ENCODE data around the gene RANBP9. TPM values are rescaled to one million over a fixed set of nuclear protein-coding genes. Genes with fewer than 3 reads are reported as not detected.

RANBP9 gene
- total and polyA plus RNA-seq, 2 of the 13 experiments (the other 11 are each of a cell fraction or from before 2014, with no cell fraction given) = 26.6 to 30.6 TPM

DNA sequence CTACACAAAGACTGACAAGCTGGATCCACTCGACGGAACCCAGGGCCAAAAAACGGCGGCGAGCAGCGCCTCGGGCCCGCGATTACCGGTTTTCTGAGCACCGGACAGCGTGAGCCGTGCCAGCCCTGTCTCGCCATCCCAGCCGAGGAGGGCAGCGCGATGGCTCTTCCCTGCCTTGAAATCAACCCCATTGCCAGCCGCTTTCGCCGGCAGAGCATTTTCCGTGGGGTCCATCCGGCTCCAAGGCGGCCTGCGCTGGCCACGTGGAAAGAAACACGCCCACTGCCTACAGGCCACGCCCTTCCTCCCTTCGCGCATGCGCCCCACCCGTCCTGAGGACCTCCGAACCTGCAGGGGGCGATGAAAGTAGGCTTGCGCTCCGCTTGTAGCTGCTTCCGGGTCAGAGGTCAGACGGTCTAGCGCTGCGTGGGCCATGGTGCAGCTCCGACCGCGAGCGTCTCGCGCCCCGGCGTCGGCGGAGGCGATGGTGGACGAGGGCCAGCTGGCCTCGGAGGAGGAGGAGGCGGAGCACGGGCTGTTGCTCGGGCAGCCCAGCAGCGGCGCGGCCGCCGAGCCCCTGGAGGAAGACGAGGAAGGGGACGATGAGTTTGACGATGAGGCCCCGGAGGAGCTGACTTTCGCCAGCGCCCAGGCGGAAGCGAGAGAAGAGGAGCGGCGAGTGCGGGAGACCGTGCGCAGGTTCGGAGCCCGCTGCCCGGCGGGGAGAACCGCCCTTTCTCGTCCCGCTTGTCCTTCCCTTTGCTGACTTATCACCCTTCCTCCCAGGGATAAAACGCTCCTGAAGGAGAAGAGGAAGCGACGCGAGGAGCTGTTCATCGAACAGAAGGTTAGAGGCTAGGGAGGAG is 96.5 kb downstream of the RANBP9 start, which contains the start of gene NOL7 (continued):
- peak; percentile 99 for TF ChIP-seq SAFB2 (CRISPR knock-in tag; IDR thresholded peaks at IDR 0.05; ENCODE audit: borderline replicate concordance, low read depth)
- TF ChIP-seq, protein P1, sequence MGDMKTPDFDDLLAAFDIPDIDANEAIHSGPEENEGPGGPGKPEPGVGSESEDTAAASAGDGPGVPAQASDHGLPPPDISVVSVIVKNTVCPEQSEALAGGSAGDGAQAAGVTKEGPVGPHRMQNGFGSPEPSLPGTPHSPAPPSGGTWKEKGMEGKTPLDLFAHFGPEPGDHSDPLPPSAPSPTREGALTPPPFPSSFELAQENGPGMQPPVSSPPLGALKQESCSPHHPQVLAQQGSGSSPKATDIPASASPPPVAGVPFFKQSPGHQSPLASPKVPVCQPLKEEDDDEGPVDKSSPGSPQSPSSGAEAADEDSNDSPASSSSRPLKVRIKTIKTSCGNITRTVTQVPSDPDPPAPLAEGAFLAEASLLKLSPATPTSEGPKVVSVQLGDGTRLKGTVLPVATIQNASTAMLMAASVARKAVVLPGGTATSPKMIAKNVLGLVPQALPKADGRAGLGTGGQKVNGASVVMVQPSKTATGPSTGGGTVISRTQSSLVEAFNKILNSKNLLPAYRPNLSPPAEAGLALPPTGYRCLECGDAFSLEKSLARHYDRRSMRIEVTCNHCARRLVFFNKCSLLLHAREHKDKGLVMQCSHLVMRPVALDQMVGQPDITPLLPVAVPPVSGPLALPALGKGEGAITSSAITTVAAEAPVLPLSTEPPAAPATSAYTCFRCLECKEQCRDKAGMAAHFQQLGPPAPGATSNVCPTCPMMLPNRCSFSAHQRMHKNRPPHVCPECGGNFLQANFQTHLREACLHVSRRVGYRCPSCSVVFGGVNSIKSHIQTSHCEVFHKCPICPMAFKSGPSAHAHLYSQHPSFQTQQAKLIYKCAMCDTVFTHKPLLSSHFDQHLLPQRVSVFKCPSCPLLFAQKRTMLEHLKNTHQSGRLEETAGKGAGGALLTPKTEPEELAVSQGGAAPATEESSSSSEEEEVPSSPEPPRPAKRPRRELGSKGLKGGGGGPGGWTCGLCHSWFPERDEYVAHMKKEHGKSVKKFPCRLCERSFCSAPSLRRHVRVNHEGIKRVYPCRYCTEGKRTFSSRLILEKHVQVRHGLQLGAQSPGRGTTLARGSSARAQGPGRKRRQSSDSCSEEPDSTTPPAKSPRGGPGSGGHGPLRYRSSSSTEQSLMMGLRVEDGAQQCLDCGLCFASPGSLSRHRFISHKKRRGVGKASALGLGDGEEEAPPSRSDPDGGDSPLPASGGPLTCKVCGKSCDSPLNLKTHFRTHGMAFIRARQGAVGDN (CRISPR knock-in tag; IDR thresholded peaks at IDR 0.05) = peak; percentile 99
- TF ChIP-seq, protein P2, sequence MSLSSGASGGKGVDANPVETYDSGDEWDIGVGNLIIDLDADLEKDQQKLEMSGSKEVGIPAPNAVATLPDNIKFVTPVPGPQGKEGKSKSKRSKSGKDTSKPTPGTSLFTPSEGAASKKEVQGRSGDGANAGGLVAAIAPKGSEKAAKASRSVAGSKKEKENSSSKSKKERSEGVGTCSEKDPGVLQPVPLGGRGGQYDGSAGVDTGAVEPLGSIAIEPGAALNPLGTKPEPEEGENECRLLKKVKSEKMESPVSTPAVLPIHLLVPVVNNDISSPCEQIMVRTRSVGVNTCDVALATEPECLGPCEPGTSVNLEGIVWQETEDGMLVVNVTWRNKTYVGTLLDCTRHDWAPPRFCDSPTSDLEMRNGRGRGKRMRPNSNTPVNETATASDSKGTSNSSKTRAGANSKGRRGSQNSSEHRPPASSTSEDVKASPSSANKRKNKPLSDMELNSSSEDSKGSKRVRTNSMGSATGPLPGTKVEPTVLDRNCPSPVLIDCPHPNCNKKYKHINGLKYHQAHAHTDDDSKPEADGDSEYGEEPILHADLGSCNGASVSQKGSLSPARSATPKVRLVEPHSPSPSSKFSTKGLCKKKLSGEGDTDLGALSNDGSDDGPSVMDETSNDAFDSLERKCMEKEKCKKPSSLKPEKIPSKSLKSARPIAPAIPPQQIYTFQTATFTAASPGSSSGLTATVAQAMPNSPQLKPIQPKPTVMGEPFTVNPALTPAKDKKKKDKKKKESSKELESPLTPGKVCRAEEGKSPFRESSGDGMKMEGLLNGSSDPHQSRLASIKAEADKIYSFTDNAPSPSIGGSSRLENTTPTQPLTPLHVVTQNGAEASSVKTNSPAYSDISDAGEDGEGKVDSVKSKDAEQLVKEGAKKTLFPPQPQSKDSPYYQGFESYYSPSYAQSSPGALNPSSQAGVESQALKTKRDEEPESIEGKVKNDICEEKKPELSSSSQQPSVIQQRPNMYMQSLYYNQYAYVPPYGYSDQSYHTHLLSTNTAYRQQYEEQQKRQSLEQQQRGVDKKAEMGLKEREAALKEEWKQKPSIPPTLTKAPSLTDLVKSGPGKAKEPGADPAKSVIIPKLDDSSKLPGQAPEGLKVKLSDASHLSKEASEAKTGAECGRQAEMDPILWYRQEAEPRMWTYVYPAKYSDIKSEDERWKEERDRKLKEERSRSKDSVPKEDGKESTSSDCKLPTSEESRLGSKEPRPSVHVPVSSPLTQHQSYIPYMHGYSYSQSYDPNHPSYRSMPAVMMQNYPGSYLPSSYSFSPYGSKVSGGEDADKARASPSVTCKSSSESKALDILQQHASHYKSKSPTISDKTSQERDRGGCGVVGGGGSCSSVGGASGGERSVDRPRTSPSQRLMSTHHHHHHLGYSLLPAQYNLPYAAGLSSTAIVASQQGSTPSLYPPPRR (CRISPR knock-in tag; IDR thresholded peaks at IDR 0.05; ENCODE audit: borderline replicate concordance) = peak; percentile 84
- TF ChIP-seq, protein P3, sequence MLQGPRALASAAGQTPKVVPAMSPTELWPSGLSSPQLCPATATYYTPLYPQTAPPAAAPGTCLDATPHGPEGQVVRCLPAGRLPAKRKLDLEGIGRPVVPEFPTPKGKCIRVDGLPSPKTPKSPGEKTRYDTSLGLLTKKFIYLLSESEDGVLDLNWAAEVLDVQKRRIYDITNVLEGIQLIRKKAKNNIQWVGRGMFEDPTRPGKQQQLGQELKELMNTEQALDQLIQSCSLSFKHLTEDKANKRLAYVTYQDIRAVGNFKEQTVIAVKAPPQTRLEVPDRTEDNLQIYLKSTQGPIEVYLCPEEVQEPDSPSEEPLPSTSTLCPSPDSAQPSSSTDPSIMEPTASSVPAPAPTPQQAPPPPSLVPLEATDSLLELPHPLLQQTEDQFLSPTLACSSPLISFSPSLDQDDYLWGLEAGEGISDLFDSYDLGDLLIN (CRISPR knock-in tag; IDR thresholded peaks at IDR 0.05; ENCODE audit: borderline replicate concordance) = peak; percentile 48; the same call in 1 of the 2 replicates
- TF ChIP-seq, protein P4, sequence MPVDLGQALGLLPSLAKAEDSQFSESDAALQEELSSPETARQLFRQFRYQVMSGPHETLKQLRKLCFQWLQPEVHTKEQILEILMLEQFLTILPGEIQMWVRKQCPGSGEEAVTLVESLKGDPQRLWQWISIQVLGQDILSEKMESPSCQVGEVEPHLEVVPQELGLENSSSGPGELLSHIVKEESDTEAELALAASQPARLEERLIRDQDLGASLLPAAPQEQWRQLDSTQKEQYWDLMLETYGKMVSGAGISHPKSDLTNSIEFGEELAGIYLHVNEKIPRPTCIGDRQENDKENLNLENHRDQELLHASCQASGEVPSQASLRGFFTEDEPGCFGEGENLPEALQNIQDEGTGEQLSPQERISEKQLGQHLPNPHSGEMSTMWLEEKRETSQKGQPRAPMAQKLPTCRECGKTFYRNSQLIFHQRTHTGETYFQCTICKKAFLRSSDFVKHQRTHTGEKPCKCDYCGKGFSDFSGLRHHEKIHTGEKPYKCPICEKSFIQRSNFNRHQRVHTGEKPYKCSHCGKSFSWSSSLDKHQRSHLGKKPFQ (CRISPR knock-in tag; IDR thresholded peaks at IDR 0.05; ENCODE audit: insufficient replicate concordance) = peak; percentile 97
- TF ChIP-seq, protein P5, sequence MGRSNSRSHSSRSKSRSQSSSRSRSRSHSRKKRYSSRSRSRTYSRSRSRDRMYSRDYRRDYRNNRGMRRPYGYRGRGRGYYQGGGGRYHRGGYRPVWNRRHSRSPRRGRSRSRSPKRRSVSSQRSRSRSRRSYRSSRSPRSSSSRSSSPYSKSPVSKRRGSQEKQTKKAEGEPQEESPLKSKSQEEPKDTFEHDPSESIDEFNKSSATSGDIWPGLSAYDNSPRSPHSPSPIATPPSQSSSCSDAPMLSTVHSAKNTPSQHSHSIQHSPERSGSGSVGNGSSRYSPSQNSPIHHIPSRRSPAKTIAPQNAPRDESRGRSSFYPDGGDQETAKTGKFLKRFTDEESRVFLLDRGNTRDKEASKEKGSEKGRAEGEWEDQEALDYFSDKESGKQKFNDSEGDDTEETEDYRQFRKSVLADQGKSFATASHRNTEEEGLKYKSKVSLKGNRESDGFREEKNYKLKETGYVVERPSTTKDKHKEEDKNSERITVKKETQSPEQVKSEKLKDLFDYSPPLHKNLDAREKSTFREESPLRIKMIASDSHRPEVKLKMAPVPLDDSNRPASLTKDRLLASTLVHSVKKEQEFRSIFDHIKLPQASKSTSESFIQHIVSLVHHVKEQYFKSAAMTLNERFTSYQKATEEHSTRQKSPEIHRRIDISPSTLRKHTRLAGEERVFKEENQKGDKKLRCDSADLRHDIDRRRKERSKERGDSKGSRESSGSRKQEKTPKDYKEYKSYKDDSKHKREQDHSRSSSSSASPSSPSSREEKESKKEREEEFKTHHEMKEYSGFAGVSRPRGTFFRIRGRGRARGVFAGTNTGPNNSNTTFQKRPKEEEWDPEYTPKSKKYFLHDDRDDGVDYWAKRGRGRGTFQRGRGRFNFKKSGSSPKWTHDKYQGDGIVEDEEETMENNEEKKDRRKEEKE (IDR thresholded peaks at IDR 0.05) = no peak
- TF ChIP-seq, protein P6, sequence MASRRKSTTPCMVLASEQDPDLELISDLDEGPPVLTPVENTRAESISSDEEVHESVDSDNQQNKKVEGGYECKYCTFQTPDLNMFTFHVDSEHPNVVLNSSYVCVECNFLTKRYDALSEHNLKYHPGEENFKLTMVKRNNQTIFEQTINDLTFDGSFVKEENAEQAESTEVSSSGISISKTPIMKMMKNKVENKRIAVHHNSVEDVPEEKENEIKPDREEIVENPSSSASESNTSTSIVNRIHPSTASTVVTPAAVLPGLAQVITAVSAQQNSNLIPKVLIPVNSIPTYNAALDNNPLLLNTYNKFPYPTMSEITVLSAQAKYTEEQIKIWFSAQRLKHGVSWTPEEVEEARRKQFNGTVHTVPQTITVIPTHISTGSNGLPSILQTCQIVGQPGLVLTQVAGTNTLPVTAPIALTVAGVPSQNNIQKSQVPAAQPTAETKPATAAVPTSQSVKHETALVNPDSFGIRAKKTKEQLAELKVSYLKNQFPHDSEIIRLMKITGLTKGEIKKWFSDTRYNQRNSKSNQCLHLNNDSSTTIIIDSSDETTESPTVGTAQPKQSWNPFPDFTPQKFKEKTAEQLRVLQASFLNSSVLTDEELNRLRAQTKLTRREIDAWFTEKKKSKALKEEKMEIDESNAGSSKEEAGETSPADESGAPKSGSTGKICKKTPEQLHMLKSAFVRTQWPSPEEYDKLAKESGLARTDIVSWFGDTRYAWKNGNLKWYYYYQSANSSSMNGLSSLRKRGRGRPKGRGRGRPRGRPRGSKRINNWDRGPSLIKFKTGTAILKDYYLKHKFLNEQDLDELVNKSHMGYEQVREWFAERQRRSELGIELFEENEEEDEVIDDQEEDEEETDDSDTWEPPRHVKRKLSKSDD (CRISPR knock-in tag; IDR thresholded peaks at IDR 0.05; ENCODE audit: low read depth) = peak; percentile 95
